HFFc6 (cell line): Measurements from ENCODE around the gene KREMEN1. TPM values are rescaled to one million over a fixed set of nuclear protein-coding genes. Genes with fewer than 3 reads are reported as not detected.
A peak's percentile ranks its signal among the peaks of the same experiment; 100 is the strongest.

Source experiments
- DNase-seq: peaks from one replicate; pipeline ENCODE4 v3.0.0-alpha.2; 2018
- H3K27ac Mint-ChIP-seq: 2 replicates; pipeline ENCODE4 v1.8.0; 2020; ENCODE audit warnings: mild to moderate bottlenecking, mixed read lengths
- H3K27me3 Mint-ChIP-seq: 2 replicates; pipeline ENCODE4 v1.8.0; 2021; ENCODE audit warnings: mild to moderate bottlenecking, moderate library complexity, mixed read lengths; ENCODE audit not compliant: insufficient read depth
- H3K36me3 Mint-ChIP-seq: 2 replicates; pipeline ENCODE4 v1.8.0; 2021; ENCODE audit warnings: low read depth, mixed read lengths
- H3K4me1 Mint-ChIP-seq: 2 replicates; pipeline ENCODE4 v1.8.0; 2020; ENCODE audit warnings: low read depth, mixed read lengths
- H3K4me3 Mint-ChIP-seq: 2 replicates; pipeline ENCODE4 v1.8.0; 2020; ENCODE audit warnings: mild to moderate bottlenecking, moderate library complexity, mixed read lengths
- H3K9me3 Mint-ChIP-seq: 2 replicates; pipeline ENCODE4 v1.8.0; 2020; ENCODE audit warnings: mild to moderate bottlenecking, mixed read lengths
- total RNA-seq, 6 experiments: library from RNA; stranded (reverse); fragmentation: NEBNext Ultra II Directional; extraction: Animal tissue kit (Norgen Biotek cat#: 25700); gene quantifications; 2 replicates in 1 of 6; 3 replicates in 5 of 6; pipeline ENCODE4 v1.2.3, GENCODE V29; 2021
- TF ChIP-seq, protein P1 (sequence below): fragments of 200-600 bp; sonication (generic); IDR thresholded peaks from 2 replicates; pipeline ENCODE4 v1.5.0; 2021; ENCODE audit warnings: antibody characterized with exemption, mild to moderate bottlenecking

KREMEN1 gene
- total RNA-seq, 6 experiments from 2014 or later: 0.50 to 1.1 (median 0.59) TPM

DNA sequence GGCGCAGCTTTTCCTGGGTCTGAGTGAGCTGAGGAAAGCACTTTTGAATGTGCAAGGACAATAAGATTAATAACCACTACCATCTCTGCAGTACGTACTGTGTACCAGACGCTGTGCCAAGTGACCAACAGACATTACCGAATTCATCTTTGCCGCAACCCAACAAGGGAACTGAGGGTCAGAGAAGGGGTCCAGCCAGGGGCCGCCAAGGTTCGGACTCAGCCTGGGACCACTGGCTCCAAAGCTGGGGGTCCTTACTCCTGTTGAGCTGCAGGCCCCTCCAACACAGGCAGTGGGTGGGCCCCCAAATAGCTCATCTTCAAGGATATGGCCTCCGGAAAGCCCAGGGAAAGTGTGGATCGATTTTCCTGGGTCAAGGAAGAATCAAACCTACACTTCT is 77.9 kb downstream of the KREMEN1 start:
- H3K4me1 Mint-ChIP-seq: no peaks in the 10 kb centered on the region
- H3K9me3 Mint-ChIP-seq: no peaks in the 10 kb centered on the region
- DNase-seq: no peak
- H3K36me3 Mint-ChIP-seq: no peaks in the 10 kb centered on the region
- TF ChIP-seq, protein P1, sequence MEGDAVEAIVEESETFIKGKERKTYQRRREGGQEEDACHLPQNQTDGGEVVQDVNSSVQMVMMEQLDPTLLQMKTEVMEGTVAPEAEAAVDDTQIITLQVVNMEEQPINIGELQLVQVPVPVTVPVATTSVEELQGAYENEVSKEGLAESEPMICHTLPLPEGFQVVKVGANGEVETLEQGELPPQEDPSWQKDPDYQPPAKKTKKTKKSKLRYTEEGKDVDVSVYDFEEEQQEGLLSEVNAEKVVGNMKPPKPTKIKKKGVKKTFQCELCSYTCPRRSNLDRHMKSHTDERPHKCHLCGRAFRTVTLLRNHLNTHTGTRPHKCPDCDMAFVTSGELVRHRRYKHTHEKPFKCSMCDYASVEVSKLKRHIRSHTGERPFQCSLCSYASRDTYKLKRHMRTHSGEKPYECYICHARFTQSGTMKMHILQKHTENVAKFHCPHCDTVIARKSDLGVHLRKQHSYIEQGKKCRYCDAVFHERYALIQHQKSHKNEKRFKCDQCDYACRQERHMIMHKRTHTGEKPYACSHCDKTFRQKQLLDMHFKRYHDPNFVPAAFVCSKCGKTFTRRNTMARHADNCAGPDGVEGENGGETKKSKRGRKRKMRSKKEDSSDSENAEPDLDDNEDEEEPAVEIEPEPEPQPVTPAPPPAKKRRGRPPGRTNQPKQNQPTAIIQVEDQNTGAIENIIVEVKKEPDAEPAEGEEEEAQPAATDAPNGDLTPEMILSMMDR: no peak
- no peak overlapping the region for H3K27ac Mint-ChIP-seq
- H3K4me3 Mint-ChIP-seq: no peak overlapping the region
- peaks cover 54% of the 10 kb centered on the region for H3K27me3 Mint-ChIP-seq

DNA sequence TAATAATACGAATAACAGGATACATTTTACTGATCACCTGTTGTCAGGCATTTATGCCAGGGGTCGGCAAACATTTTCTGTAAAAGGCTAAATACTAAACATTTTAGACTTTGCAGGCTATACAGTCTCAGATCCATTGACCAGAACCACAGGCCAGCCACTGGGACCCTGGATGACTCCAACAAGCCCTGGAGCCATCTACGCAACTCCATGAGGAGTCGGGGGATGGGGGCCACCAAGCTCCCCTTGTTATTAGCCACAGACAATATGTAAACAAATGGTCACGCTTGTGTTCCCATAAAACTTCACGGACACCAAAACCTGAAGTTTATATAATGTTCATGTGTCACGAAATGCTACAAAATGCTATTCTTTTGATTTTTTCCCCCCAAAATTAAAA is 78.5 kb downstream of the KREMEN1 start:
- TF ChIP-seq, protein P1: no peak
- Mint-ChIP-seq H3K9me3 (no peaks in the 10 kb centered on the region), H3K4me1 (no peaks in the 10 kb centered on the region), H3K27ac (no peak overlapping the region), H3K27me3 (peaks cover 56% of the 10 kb centered on the region), H3K36me3 (no peaks in the 10 kb centered on the region), H3K4me3 (no peak overlapping the region)
- DNase-seq: no peak

DNA sequence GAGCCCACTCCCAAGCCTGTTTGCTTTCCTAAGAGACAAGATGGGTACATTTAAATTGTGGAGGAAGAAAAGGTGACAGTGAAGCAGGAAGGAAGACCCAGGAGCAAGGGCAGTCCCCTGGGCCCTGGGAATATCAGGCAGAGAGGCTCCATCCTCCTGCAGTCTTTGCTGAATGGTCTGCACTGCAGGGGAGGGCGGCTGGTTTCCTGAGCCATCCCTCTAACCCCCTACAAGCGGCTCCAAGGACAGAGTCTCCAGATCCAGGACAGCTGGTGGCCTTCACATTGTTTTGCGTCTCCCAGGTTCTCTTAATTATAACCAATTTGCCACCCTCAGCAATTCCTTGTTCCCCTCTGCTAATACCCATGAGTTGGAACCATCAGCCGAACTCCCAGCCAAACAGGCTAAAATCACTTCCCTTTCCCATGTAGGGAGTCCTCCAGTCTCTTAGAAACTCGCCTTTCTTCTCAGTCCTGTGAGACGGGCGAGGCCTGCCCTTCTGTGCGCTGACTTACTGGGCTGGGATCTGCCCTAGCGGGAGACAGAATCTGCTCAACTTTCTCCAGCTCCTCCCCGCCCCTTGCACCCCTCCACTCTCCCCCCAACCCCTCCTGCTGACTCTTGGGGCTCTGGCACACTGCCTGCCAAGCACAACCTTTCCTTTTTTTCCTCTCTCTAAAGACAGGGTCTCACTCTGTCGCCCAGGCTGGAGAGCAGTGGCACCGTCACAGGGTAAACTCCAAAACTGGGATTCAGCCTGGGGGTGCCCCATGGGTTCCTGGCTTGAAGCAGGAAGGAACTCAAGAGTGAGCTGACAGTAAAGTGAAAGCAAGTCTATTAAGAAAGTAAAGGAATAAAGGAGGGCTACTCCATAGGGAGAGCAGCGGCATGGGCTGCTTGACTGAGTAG is 79.5 kb downstream of the KREMEN1 start:
- Mint-ChIP-seq H3K36me3 (no peaks in the 10 kb centered on the region), H3K27me3 (peaks cover 49% of the 10 kb centered on the region), H3K27ac (no peak overlapping the region), H3K4me1 (no peaks in the 10 kb centered on the region), H3K4me3 (no peak overlapping the region), H3K9me3 (no peaks in the 10 kb centered on the region)
- TF ChIP-seq, protein P1: no peak
- no peak for DNase-seq

DNA sequence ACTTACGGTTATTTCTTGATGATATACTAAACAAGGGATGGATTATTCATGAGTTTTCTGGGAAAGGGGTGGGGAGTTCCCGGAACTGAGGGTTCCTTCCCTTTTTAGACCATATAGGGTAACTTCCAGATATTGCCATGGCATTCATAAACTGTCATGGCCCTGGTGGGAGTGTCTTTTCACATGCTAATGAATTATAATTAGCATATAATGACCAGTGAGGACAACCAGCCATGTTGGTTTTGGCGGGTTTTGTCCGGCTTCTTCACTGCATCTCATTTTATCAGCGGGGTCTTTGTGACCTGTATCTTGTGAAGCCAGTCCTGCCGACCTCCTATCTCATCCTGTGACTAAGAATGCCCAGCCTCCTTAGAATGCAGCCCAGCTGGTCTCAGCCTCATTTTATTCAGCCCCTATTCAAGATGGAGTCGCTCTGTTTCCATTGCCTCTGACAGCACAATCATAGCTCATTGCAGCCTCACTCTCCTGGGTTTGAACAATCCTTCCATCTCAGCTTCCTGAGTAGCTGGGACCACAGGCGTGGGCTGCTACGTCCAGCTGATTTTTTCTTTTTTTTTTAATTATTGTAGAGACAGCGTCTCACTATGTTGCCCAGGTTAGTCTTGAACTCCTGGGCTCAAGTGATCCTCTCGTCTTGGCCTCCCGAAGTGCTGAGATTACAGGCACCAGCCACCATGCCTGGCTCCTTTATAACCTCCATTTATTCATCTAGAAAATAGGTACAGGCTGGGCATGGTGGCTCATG is 80.3 kb downstream of the KREMEN1 start:
- no peak overlapping the region for H3K4me3 Mint-ChIP-seq
- no peak for DNase-seq
- TF ChIP-seq, protein P1: no peak
- H3K36me3 Mint-ChIP-seq: no peaks in the 10 kb centered on the region
- peaks cover 41% of the 10 kb centered on the region for H3K27me3 Mint-ChIP-seq
- no peak overlapping the region for H3K27ac Mint-ChIP-seq
- H3K4me1 Mint-ChIP-seq: no peaks in the 10 kb centered on the region
- H3K9me3 Mint-ChIP-seq: no peaks in the 10 kb centered on the region

DNA sequence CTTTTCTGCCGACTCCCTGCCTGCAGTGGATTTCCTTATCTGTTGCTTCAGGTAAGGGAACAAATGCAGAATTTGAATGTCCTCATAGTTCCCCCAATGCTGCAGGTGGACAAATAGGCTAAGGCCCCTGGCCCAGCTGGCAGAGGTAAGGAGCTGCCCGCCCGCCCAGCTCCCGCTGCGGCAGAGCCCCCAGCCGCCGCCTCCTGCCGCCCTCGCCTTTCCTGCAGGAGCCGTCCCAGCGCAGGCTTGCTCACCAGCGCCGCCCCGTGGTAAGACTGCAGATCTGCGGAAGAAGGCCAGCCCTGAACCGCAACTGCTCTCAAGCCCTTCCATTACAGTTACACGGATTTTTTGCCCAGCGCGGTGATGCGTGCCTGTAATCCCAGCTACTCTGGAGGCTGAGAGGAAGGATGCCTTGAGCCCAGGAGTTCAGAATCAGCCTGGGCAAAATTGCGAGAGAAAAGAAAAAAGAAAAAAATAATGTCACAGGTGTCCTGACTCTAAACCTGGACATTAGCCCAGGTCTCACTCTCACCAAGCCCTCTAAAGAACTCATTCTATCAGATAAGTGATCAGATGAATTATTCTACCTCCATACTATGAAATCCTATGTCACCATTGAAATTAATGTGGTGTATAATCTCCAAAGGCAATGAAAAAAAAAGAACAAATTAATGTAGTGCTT is 81.7 kb downstream of the KREMEN1 start:
- Mint-ChIP-seq H3K27ac (no peak overlapping the region), H3K27me3 (peaks cover 32% of the 10 kb centered on the region), H3K4me3 (no peak overlapping the region), H3K9me3 (no peaks in the 10 kb centered on the region), H3K4me1 (no peaks in the 10 kb centered on the region), H3K36me3 (no peaks in the 10 kb centered on the region)
- TF ChIP-seq, protein P1: peak; percentile 96
- DNase-seq: peak; percentile 48
